H1 (cell line): ENCODE measurements around the gene LSM5.

Experiments used
- ATF3 ChIP-seq: IDR thresholded peaks from 2 replicates; pipeline ENCODE4 v1.6.1; 2011; ENCODE audit warnings: low read depth, mild to moderate bottlenecking, low read length; ENCODE audit not compliant: insufficient read depth
- CTCF ChIP-seq, 3 experiments: IDR thresholded peaks; 1 replicate in 2 of 3; 2 replicates in 1 of 3; pipeline versions ENCODE4 v1.5.1 to v1.6.1; 2011; ENCODE audit warnings: low read length in 3 of 3, mild to moderate bottlenecking in 3 of 3, inconsistent platforms in 2 of 3, low read depth in 1 of 3, moderate library complexity in 1 of 3; ENCODE audit not compliant: insufficient read depth in 1 of 3; ENCODE audit errors: control extremely low read depth in 1 of 3
- EZH2 ChIP-seq: fragments of 200-600 bp; sonication (generic); IDR thresholded peaks from 2 replicates; pipeline ENCODE4 v1.7.1; 2012; ENCODE audit warnings: low read depth, mild to moderate bottlenecking, moderate library complexity, low read length, inconsistent platforms; ENCODE audit not compliant: severe bottlenecking
- MAX ChIP-seq: IDR thresholded peaks from 2 replicates; pipeline ENCODE4 v1.6.1; 2012; ENCODE audit warnings: inconsistent platforms
- PHF8 ChIP-seq: fragments of 200-600 bp; sonication (generic); conservative IDR thresholded peaks from 2 replicates; pipeline ENCODE4 v1.7.1; 2012; ENCODE audit warnings: low read depth, mild to moderate bottlenecking, inconsistent platforms, low read length, moderate library complexity
- POLR2AphosphoS5 ChIP-seq: IDR thresholded peaks from 2 replicates; pipeline ENCODE4 v1.6.1; 2011; ENCODE audit warnings: low read depth, low read length
- RFX5 ChIP-seq: IDR thresholded peaks from 2 replicates; pipeline ENCODE4 v1.6.1; 2011; ENCODE audit warnings: low read depth, low read length, improper control_type of control experiment, borderline replicate concordance
- SAP30 ChIP-seq: fragments of 300-600 bp; sonication (generic); IDR thresholded peaks from 2 replicates; pipeline ENCODE4 v1.7.1; 2012; ENCODE audit warnings: low read length, moderate library complexity, mild to moderate bottlenecking, inconsistent platforms; ENCODE audit not compliant: insufficient read depth, insufficient replicate concordance
- SIRT6 ChIP-seq: IDR thresholded peaks from one replicate; pipeline ENCODE4 v1.7.1; 2012; ENCODE audit warnings: low read length, inconsistent platforms
- SIX5 ChIP-seq: IDR thresholded peaks from 2 replicates; pipeline ENCODE4 v1.6.1; 2011; ENCODE audit warnings: mild to moderate bottlenecking, low read depth, low read length
- SP1 ChIP-seq: IDR thresholded peaks from 2 replicates; pipeline ENCODE4 v1.6.1; 2011; ENCODE audit warnings: low read depth, low read length
- SP2 ChIP-seq: IDR thresholded peaks from 2 replicates; pipeline ENCODE4 v1.6.1; 2012; ENCODE audit warnings: mild to moderate bottlenecking, low read length, inconsistent platforms
- ZNF274 ChIP-seq: IDR thresholded peaks from 2 replicates; pipeline ENCODE4 v1.7.0; 2012; ENCODE audit warnings: low read length, borderline replicate concordance; ENCODE audit errors: extremely low read depth

GRCh38 chr7:32515890-32516550 lies 25.8 kb upstream of the LSM5 start:
- TF ChIP-seq SIX5 (no peak), CTCF (IDR thresholded peaks at IDR 0.05; ENCODE audit: control extremely low read depth in 1 of 3, insufficient read depth in 1 of 3, low read depth in 1 of 3, low read length in 3 of 3) (no peak), RFX5 (no peak), SP1 (no peak), SIRT6 (no peak), SAP30 (no peak), SP2 (no peak), POLR2AphosphoS5 (no peak), MAX (no peak), EZH2 (no peak), PHF8 (no peak), ZNF274 (no peak), ATF3 (no peak)
